Activated naive CD8-positive, alpha-beta T cell treated with anti-CD3 and anti-CD28 coated beads, Interleukin-2, amount 50 U/mL, for 24 hours (primary cell): ENCODE results near the gene RFPL3.

Experiments used
- ATAC-seq: fragments of 150-1000 bp; cut with Tn5 transposase; one replicate; pipeline ENCODE4 v1.10.0; 2021
- DNase-seq: peaks from one replicate; pipeline ENCODE4 v3.0.0; 2021
- H3K27ac Mint-ChIP-seq: one replicate; pipeline ENCODE4 v1.8.0; 2021; ENCODE audit warnings: mild to moderate bottlenecking, mixed read lengths
- H3K27me3 Mint-ChIP-seq: one replicate; pipeline ENCODE4 v1.8.0; 2021; ENCODE audit warnings: mixed read lengths
- H3K36me3 Mint-ChIP-seq: one replicate; pipeline ENCODE4 v1.8.0; 2021; ENCODE audit warnings: low read depth, mixed read lengths
- H3K4me1 Mint-ChIP-seq: one replicate; pipeline ENCODE4 v1.8.0; 2021; ENCODE audit warnings: mixed read lengths
- H3K4me3 Mint-ChIP-seq: one replicate; pipeline ENCODE4 v1.8.0; 2021; ENCODE audit warnings: mild to moderate bottlenecking, moderate library complexity, mixed read lengths
- H3K9me3 Mint-ChIP-seq: one replicate; pipeline ENCODE4 v1.8.0; 2021; ENCODE audit warnings: mixed read lengths

The RFPL3 gene

DNA sequence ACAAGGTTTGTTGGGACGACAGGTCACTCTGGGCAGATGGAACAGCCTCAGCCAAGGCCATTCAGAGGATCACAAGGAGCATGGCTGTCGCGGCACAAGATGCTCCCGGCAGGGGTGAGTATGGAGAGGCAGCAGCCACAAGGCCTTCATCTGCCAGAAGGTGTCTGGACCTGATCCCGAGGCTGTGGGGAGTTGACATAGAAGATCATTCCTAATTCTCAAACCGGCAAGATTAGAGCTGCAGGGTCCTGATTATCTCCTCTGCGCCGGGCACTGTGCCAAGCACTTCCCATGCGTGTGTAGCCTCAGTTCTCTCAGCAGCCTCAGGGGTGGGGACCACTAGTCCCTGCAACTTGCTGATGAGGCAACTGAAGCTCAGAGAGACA lies 32.3 kb upstream of the RFPL3 start:
- ATAC-seq = no peak
- H3K36me3 Mint-ChIP-seq = no peaks in the 10 kb centered on the region
- DNase-seq = no peak
- H3K4me3 Mint-ChIP-seq = no peak overlapping the region
- H3K9me3 Mint-ChIP-seq = no peaks in the 10 kb centered on the region
- H3K4me1 Mint-ChIP-seq = no peaks in the 10 kb centered on the region
- peaks cover 3% of the 10 kb centered on the region for H3K27me3 Mint-ChIP-seq
- no peak overlapping the region for H3K27ac Mint-ChIP-seq

DNA sequence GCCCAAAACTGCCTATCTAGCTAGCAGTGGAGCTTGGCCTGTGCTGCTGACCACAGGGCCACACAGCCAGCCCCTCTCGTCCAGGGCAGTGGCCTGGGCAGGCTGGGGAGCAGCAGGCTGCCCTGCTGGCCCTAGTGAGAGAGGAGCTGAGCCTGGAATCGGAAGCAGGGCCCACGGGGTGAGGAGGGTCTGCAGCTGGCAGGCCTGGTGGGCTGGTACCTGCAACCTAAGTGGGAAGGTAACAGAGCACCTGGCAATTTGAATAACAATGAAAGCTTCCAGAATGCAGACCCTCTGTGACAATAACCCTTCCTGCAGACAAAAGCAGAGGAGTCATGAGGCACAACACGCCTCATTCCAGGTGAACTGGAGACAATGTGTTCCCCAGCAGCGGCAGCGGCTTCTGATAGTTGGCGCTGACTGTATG lies 31.8 kb upstream of the RFPL3 start:
- Mint-ChIP-seq H3K4me3 (no peak overlapping the region), H3K9me3 (no peaks in the 10 kb centered on the region), H3K36me3 (no peaks in the 10 kb centered on the region), H3K27me3 (no peaks in the 10 kb centered on the region), H3K4me1 (no peaks in the 10 kb centered on the region), H3K27ac (no peak overlapping the region)
- ATAC-seq = no peak
- no peak for DNase-seq

DNA sequence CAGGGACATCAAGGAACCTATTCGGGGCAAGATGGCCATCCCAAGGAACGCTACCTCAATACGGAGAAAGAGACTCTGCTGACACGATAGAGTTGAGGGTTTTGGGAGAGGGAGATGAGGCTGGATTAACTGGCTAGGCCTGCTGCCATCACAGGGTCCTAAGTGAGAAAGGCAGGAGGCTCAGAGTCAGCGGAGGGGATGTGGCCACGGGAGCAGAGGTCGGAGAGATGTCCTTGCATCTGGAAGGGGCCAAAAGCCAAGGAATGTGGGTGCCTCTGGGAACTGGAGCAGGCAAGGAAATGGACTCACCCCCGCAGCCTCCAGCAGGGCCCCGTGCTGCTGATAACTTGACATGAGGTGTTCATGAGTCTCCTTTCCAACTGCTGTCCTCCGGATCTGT lies 31.0 kb upstream of the RFPL3 start:
- Mint-ChIP-seq H3K4me3 (no peak overlapping the region), H3K27ac (no peak overlapping the region), H3K4me1 (no peaks in the 10 kb centered on the region), H3K36me3 (no peaks in the 10 kb centered on the region), H3K9me3 (no peaks in the 10 kb centered on the region), H3K27me3 (no peaks in the 10 kb centered on the region)
- no peak for DNase-seq
- ATAC-seq = no peak

- Mint-ChIP-seq H3K9me3 (no peaks in the 10 kb centered on the region), H3K27ac (no peak overlapping the region), H3K4me3 (no peak overlapping the region), H3K36me3 (no peaks in the 10 kb centered on the region), H3K27me3 (peaks cover under 1% of the 10 kb centered on the region), H3K4me1 (no peaks in the 10 kb centered on the region)
- no peak for DNase-seq
- no peak for ATAC-seq
Measured at GRCh38 chr22:32327066-32327465, 30.6 kb upstream of the RFPL3 start.

DNA sequence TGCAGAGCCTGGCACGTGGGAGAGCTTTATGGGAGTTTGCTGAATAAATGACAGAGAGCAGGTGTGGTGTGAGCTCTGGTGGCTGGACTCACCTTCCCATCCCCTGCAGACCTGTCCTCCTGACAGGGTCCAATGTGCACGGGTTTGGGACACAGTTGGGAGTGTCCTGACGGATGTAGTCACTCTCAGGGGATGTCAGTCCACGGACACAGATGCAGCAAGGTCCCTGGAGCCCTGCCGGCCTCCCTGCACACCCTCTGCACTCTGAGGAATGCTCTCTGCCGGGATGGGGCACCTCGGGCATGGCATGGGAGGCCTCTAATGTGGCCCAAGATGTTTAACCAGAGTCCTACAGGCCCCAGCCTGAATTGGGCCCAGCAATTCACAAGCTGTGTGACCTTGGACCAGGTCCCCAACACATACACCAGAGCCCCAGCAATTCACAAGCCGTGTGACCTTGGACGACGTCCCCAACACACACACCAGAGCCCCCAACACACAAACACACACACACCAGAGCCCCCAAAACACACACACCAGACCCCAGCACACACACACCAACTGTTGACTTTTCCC lies 30.0 kb upstream of the RFPL3 start:
- Mint-ChIP-seq H3K9me3 (no peaks in the 10 kb centered on the region), H3K27ac (no peak overlapping the region), H3K4me1 (no peaks in the 10 kb centered on the region), H3K27me3 (peaks cover 3% of the 10 kb centered on the region), H3K36me3 (no peaks in the 10 kb centered on the region), H3K4me3 (no peak overlapping the region)
- DNase-seq (no peak), ATAC-seq (no peak)

GRCh38 chr22:32328306-32329201 lies 29.1 kb upstream of the RFPL3 start:
- ATAC-seq (no peak), DNase-seq (no peak)
- Mint-ChIP-seq H3K27me3 (peaks cover 3% of the 10 kb centered on the region), H3K4me3 (no peak overlapping the region), H3K36me3 (no peaks in the 10 kb centered on the region), H3K9me3 (no peaks in the 10 kb centered on the region), H3K4me1 (no peaks in the 10 kb centered on the region), H3K27ac (no peak overlapping the region)

GRCh38 chr22:32329202-32329645 lies 28.4 kb upstream of the RFPL3 start:
- no peak overlapping the region for H3K27ac Mint-ChIP-seq
- no peak overlapping the region for H3K4me3 Mint-ChIP-seq
- no peak for DNase-seq
- no peak for ATAC-seq
- peaks cover 10% of the 10 kb centered on the region for H3K27me3 Mint-ChIP-seq
- no peaks in the 10 kb centered on the region for H3K4me1 Mint-ChIP-seq
- no peaks in the 10 kb centered on the region for H3K36me3 Mint-ChIP-seq
- no peaks in the 10 kb centered on the region for H3K9me3 Mint-ChIP-seq

- H3K4me1 Mint-ChIP-seq = no peaks in the 10 kb centered on the region
- ATAC-seq (no peak), DNase-seq (no peak)
- peaks cover 10% of the 10 kb centered on the region for H3K27me3 Mint-ChIP-seq
- no peak overlapping the region for H3K4me3 Mint-ChIP-seq
- H3K27ac Mint-ChIP-seq = no peak overlapping the region
- no peaks in the 10 kb centered on the region for H3K36me3 Mint-ChIP-seq
- H3K9me3 Mint-ChIP-seq = no peaks in the 10 kb centered on the region
Measured at GRCh38 chr22:32331236-32331917, 26.3 kb upstream of the RFPL3 start.

GRCh38 chr22:32331918-32332725 lies 25.5 kb upstream of the RFPL3 start:
- Mint-ChIP-seq H3K27ac (no peak overlapping the region), H3K4me3 (no peak overlapping the region), H3K27me3 (peaks cover 10% of the 10 kb centered on the region), H3K9me3 (no peaks in the 10 kb centered on the region), H3K36me3 (no peaks in the 10 kb centered on the region), H3K4me1 (no peaks in the 10 kb centered on the region)
- no peak for ATAC-seq
- DNase-seq = no peak

DNA sequence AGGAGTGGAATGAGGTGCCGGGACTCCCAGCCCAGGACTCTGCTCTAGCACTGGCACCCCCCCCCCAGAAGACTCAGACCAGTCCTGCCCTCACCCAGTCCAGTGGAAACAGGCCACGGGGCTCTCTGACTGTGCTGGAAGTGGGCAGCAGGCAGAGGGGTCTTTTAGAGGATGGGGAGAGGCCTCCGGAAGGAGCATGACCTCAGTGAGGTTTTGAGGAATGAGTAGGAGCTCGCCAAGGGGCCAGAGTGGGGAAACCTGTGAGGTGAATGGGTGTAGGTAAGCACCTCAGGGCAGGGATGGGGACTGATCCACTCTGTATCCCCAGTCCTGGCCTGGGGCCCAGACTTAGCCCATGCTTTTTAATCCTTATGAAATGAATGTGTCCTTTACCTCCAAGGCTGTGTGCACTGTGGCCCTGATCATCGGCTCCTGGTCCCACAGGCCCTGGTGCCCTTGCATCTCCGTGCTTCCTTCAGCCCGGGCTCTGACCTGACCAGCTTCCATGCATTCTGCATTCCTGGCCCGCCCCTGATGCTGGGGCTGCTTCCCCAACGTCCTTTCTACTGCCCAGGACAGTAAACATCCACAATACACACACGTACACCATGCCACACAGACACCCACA lies 24.4 kb upstream of the RFPL3 start:
- H3K4me1 Mint-ChIP-seq = no peaks in the 10 kb centered on the region
- ATAC-seq (no peak), DNase-seq (no peak)
- no peaks in the 10 kb centered on the region for H3K36me3 Mint-ChIP-seq
- H3K27me3 Mint-ChIP-seq = peaks cover 13% of the 10 kb centered on the region
- H3K27ac Mint-ChIP-seq = no peak overlapping the region
- no peak overlapping the region for H3K4me3 Mint-ChIP-seq
- no peaks in the 10 kb centered on the region for H3K9me3 Mint-ChIP-seq

GRCh38 chr22:32333769-32334659 lies 23.7 kb upstream of the RFPL3 start:
- Mint-ChIP-seq H3K27me3 (peaks cover 13% of the 10 kb centered on the region), H3K36me3 (no peaks in the 10 kb centered on the region), H3K4me1 (no peaks in the 10 kb centered on the region), H3K27ac (no peak overlapping the region), H3K9me3 (no peaks in the 10 kb centered on the region), H3K4me3 (no peak overlapping the region)
- DNase-seq (no peak), ATAC-seq (no peak)

DNA sequence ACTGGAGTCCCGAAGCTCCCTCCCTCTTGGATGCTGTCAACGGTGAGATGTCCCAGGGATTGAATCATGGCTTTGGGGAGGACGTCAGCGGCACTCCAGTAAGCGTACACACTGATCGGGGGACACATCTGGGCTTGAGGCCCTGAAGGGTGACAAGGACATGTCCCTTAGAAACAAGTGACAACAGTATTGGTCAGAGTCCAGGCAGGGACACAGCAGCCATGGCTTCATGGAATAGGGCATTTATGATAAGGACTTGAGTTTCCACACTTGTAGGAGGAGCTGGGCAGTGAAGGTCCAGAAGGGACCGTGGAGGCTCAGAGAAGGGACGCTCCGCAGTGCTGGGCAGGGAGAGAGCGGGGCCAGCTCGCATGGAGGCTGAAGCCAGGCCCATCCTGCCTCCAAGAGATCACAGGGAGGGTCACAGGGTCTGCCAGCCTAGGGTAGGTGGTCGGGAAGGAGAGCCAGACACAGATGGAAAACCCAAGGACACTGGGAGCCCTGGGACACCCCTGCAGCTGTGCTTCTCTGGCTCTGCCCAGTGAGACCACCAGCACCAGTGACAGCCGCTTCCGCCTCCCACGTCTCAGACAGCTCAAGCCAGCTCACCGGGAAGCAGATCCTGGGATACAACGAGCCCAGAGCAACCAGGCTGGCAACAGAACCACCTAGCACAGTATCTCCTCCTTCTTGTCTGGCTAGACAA lies 22.9 kb upstream of the RFPL3 start:
- DNase-seq = no peak
- no peak overlapping the region for H3K27ac Mint-ChIP-seq
- no peaks in the 10 kb centered on the region for H3K4me1 Mint-ChIP-seq
- peaks cover 13% of the 10 kb centered on the region for H3K27me3 Mint-ChIP-seq
- no peak overlapping the region for H3K4me3 Mint-ChIP-seq
- no peaks in the 10 kb centered on the region for H3K36me3 Mint-ChIP-seq
- H3K9me3 Mint-ChIP-seq = no peaks in the 10 kb centered on the region
- ATAC-seq = no peak

- DNase-seq = no peak
- Mint-ChIP-seq H3K9me3 (no peaks in the 10 kb centered on the region), H3K4me3 (no peak overlapping the region), H3K27ac (no peak overlapping the region), H3K27me3 (peaks cover 16% of the 10 kb centered on the region), H3K36me3 (no peaks in the 10 kb centered on the region), H3K4me1 (no peaks in the 10 kb centered on the region)
- ATAC-seq = no peak
Measured at GRCh38 chr22:32335471-32335870, 22.2 kb upstream of the RFPL3 start.
